HEK293 (cell line): ENCODE data around the gene RBP4.

Experiments
- AEBP2 ChIP-seq: fragments of 450-650 bp; formaldehyde crosslinking; IDR thresholded peaks from 2 replicates; pipeline ENCODE4 v1.5.1; 2016; ENCODE audit warnings: missing biosample characterization, missing genetic modification characterization, borderline replicate concordance
- GLIS1 ChIP-seq: fragments of 450-650 bp; formaldehyde crosslinking; IDR thresholded peaks from 2 replicates; pipeline ENCODE4 v1.5.1; 2016; ENCODE audit warnings: missing biosample characterization, missing genetic modification characterization
- KLF9 ChIP-seq: fragments of 450-650 bp; formaldehyde crosslinking; IDR thresholded peaks from 2 replicates; pipeline ENCODE4 v1.5.1; 2016; ENCODE audit warnings: missing biosample characterization, missing genetic modification characterization, low read depth
- ZNF112 ChIP-seq: fragments of 450-650 bp; formaldehyde crosslinking; IDR thresholded peaks from 2 replicates; pipeline ENCODE4 v1.5.0; 2017; ENCODE audit warnings: missing biosample characterization, missing genetic modification characterization
- ZNF114 ChIP-seq: fragments of 450-650 bp; formaldehyde crosslinking; IDR thresholded peaks from 2 replicates; pipeline ENCODE4 v1.5.0; 2017; ENCODE audit warnings: missing biosample characterization, missing genetic modification characterization
- ZNF302 ChIP-seq: fragments of 450-650 bp; formaldehyde crosslinking; IDR thresholded peaks from 2 replicates; pipeline ENCODE4 v1.5.1; 2016; ENCODE audit warnings: missing biosample characterization, missing genetic modification characterization, low read depth
- ZNF510 ChIP-seq: fragments of 450-650 bp; formaldehyde crosslinking; IDR thresholded peaks from 2 replicates; pipeline ENCODE4 v1.5.1; 2018; ENCODE audit warnings: mild to moderate bottlenecking, missing genetic modification characterization, missing biosample characterization; ENCODE audit not compliant: insufficient replicate concordance
- ZNF548 ChIP-seq: fragments of 450-650 bp; formaldehyde crosslinking; IDR thresholded peaks from 2 replicates; pipeline ENCODE4 v1.5.1; 2016; ENCODE audit warnings: missing biosample characterization, missing genetic modification characterization
- ZNF670 ChIP-seq: fragments of 450-650 bp; formaldehyde crosslinking; IDR thresholded peaks from 2 replicates; pipeline ENCODE4 v1.5.1; 2016; ENCODE audit warnings: missing biosample characterization, missing genetic modification characterization, low read depth
- ZNF768 ChIP-seq: fragments of 450-650 bp; formaldehyde crosslinking; IDR thresholded peaks from 2 replicates; pipeline ENCODE4 v1.5.1; 2018; ENCODE audit warnings: missing biosample characterization, mild to moderate bottlenecking, missing genetic modification characterization
- ZSCAN23 ChIP-seq: fragments of 450-650 bp; formaldehyde crosslinking; IDR thresholded peaks from 2 replicates; pipeline ENCODE4 v1.5.1; 2016; ENCODE audit warnings: missing biosample characterization, missing genetic modification characterization
- TF ChIP-seq, protein P1 (sequence below): fragments of 450-650 bp; formaldehyde crosslinking; IDR thresholded peaks from 2 replicates; pipeline ENCODE4 v1.5.1; 2016; ENCODE audit warnings: missing biosample characterization, missing genetic modification characterization
- TF ChIP-seq, protein P2 (sequence below): fragments of 450-650 bp; formaldehyde crosslinking; IDR thresholded peaks from 2 replicates; pipeline ENCODE4 v1.5.1; 2016; ENCODE audit warnings: missing biosample characterization, missing genetic modification characterization
- TF ChIP-seq, protein P3 (sequence below): fragments of 450-650 bp; IDR thresholded peaks from 2 replicates; pipeline ENCODE4 v1.5.1; 2018; ENCODE audit warnings: missing biosample characterization, missing genetic modification characterization

GRCh38 chr10:93584445-93584844 lies 16.6 kb downstream of the RBP4 start:
- TF ChIP-seq, protein P1, sequence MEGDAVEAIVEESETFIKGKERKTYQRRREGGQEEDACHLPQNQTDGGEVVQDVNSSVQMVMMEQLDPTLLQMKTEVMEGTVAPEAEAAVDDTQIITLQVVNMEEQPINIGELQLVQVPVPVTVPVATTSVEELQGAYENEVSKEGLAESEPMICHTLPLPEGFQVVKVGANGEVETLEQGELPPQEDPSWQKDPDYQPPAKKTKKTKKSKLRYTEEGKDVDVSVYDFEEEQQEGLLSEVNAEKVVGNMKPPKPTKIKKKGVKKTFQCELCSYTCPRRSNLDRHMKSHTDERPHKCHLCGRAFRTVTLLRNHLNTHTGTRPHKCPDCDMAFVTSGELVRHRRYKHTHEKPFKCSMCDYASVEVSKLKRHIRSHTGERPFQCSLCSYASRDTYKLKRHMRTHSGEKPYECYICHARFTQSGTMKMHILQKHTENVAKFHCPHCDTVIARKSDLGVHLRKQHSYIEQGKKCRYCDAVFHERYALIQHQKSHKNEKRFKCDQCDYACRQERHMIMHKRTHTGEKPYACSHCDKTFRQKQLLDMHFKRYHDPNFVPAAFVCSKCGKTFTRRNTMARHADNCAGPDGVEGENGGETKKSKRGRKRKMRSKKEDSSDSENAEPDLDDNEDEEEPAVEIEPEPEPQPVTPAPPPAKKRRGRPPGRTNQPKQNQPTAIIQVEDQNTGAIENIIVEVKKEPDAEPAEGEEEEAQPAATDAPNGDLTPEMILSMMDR (tag by site-specific recombination): no peak
- no peak for TF ChIP-seq ZNF670 (tag by site-specific recombination)
- no peak for TF ChIP-seq ZNF112 (tag by site-specific recombination)
- TF ChIP-seq ZNF548: no peak
- no peak for TF ChIP-seq GLIS1 (tag by site-specific recombination)
- TF ChIP-seq KLF9 (tag by site-specific recombination): no peak
- TF ChIP-seq AEBP2: no peak
- TF ChIP-seq ZNF768 (tag by site-specific recombination): no peak
- TF ChIP-seq, protein P2, sequence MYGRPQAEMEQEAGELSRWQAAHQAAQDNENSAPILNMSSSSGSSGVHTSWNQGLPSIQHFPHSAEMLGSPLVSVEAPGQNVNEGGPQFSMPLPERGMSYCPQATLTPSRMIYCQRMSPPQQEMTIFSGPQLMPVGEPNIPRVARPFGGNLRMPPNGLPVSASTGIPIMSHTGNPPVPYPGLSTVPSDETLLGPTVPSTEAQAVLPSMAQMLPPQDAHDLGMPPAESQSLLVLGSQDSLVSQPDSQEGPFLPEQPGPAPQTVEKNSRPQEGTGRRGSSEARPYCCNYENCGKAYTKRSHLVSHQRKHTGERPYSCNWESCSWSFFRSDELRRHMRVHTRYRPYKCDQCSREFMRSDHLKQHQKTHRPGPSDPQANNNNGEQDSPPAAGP (tag by site-specific recombination): no peak
- TF ChIP-seq, protein P3, sequence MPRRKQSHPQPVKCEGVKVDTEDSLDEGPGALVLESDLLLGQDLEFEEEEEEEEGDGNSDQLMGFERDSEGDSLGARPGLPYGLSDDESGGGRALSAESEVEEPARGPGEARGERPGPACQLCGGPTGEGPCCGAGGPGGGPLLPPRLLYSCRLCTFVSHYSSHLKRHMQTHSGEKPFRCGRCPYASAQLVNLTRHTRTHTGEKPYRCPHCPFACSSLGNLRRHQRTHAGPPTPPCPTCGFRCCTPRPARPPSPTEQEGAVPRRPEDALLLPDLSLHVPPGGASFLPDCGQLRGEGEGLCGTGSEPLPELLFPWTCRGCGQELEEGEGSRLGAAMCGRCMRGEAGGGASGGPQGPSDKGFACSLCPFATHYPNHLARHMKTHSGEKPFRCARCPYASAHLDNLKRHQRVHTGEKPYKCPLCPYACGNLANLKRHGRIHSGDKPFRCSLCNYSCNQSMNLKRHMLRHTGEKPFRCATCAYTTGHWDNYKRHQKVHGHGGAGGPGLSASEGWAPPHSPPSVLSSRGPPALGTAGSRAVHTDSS (tag by site-specific recombination): no peak
- TF ChIP-seq ZNF510 (tag by site-specific recombination): no peak
- TF ChIP-seq ZNF114 (tag by site-specific recombination): no peak
- TF ChIP-seq ZNF302 (tag by site-specific recombination): no peak
- TF ChIP-seq ZSCAN23 (tag by site-specific recombination): no peak
